Ovary (tissue), 9 donors: Measurements from ENCODE around the gene RBKS. TPM values are rescaled to one million over a fixed set of nuclear protein-coding genes. Genes with fewer than 3 reads are reported as not detected.
A peak's percentile ranks its signal among the peaks of the same experiment; 100 is the strongest.

Experiments used
- DNase-seq, 5 donors: peaks; one replicate each; pipeline ENCODE4 v3.0.0-alpha.2; 2019 to 2020
- H3K27ac ChIP-seq, 2 donors: fragments of 200-600 bp; one replicate each; pipeline versions ENCODE4 v1.5.1 to v1.8.0; 2019 to 2022
- H3K27me3 ChIP-seq: fragments of 200-600 bp; one replicate; pipeline ENCODE4 v1.8.0; 2022
- H3K36me3 ChIP-seq: fragments of 200-600 bp; sonication (generic); one replicate; pipeline ENCODE4 v1.5.1; 2019
- H3K4me1 ChIP-seq: one replicate; pipeline ENCODE4 v1.8.1; 2013; ENCODE audit warnings: mild to moderate bottlenecking, moderate library complexity; ENCODE audit not compliant: insufficient read depth
- H3K4me3 ChIP-seq: fragments of 200-600 bp; sonication (generic); one replicate; pipeline ENCODE4 v1.5.1; 2017
- H3K9me3 ChIP-seq, 2 donors: fragments of 200-600 bp in 1 of 2; sonication (generic) in 1 of 2; one replicate each; pipeline versions ENCODE4 v1.5.1 to v1.8.1; 2013 to 2019; ENCODE audit warnings: mild to moderate bottlenecking in 1 of 2, moderate library complexity in 1 of 2
- CTCF ChIP-seq, 3 donors: fragments of 450-650 bp in 2 of 3; fragments of 200-600 bp in 1 of 3; IDR thresholded peaks; one replicate each; pipeline versions ENCODE4 v1.5.1 to v1.8.0; 2016 to 2022; ENCODE audit warnings: antibody characterized with exemption in 3 of 3, mild to moderate bottlenecking in 1 of 3
- EP300 ChIP-seq: sonication (generic); formaldehyde crosslinking; IDR thresholded peaks from one replicate; pipeline ENCODE4 v1.6.1; 2017; ENCODE audit warnings: antibody characterized with exemption
- POLR2A ChIP-seq: fragments of 450-650 bp; IDR thresholded peaks from one replicate; pipeline ENCODE4 v1.6.1; 2017; ENCODE audit warnings: antibody characterized with exemption, mild to moderate bottlenecking, moderate library complexity
- WGBS, 3 donors: extraction: QIAGEN DNeasy Blood & Tissue Kit in 1 of 3; methylation state at CpG; one replicate each; pipeline versions ENCODE4 v1.1.5 to v1.1.7; 2013 to 2017; 5-methylcytosine and 5-hydroxymethylcytosine counted together
- intact Hi-C, 4 donors: fragments of 100-400 bp; cut with DNase I; formaldehyde crosslinking; loops; one replicate each; pipeline versions ENCODE4 v1.11.0 to v1.15.1; 2022 to 2023
- polyA plus RNA-seq, 2 donors: library from polyadenylated mRNA; stranded (reverse); fragments of 200-250 nt in 1 of 2; fragments of 350-450 nt in 1 of 2; fragmentation: Illumina TruSeq in 1 of 2; extraction: RNeasy Lipid Tissue Mini Kit (QIAGEN cat#74804) in 1 of 2; gene quantifications; one replicate each; pipeline ENCODE4 v1.2.3, GENCODE V29; 2013 to 2014
- total RNA-seq, 7 donors: library from RNA; depleted of rRNA in 2 of 7; stranded (reverse); fragments of >200 nt in 2 of 7; fragmentation: NEBNext Ultra II Directional in 3 of 7; extraction: Animal tissue kit (Norgen Biotek cat#: 25700) in 3 of 7; gene quantifications; one replicate each; pipeline versions ENCODE4 v1.1.0 to v1.2.4, GENCODE V29; 2016 to 2023
- donor health status: DM: no; HTN: no; CAD: no; lungs with moderate emphysema.
- donor health status: DM: no; HTN: no; CAD: no.
- donor health status: Bipolar disorder and iron deficiency.
- donor health status: DM: yes; HTN: yes; CAD: no.
- donor health status: DM: no; HTN: no; CAD: no.
- donor health status: DM: yes; HTN: yes; CAD: no.

RBKS gene
- total and polyA plus RNA-seq, 9 donors = 1.9 to 32.9 (median 4.0) TPM

- Histone ChIP-seq H3K9me3 (no peaks in the 10 kb centered on the region), H3K27me3 (no peaks in the 10 kb centered on the region), H3K4me3 (no peak overlapping the region), H3K27ac (no peak overlapping the region), H3K36me3 (no peaks in the 10 kb centered on the region), H3K4me1 (peaks cover 2% of the 10 kb centered on the region)
- intact Hi-C loops = no loop called here
- WGBS, 3 donors = 75 to 92% (median 75%) methylated on average over 1 of the region's 1 CpG
- no peak for TF ChIP-seq EP300
- TF ChIP-seq CTCF (IDR thresholded peaks at IDR 0.05) = no peak
- no peak for TF ChIP-seq POLR2A
- no peak for DNase-seq
Measured at GRCh38 chr2:27901234-27901633, 11.0 kb upstream of the RBKS start.

GRCh38 chr2:27897717-27898116 lies 7.5 kb upstream of the RBKS start:
- intact Hi-C loops = loop anchor here in 2 of 4 donors (10.0 kb wide), 2 partner anchors 57 to 497 kb away; partner anchors contain the start of gene FOSL2 (in 1 of the 2)
- H3K36me3 ChIP-seq = no peaks in the 10 kb centered on the region
- TF ChIP-seq EP300 (no peak), CTCF (IDR thresholded peaks at IDR 0.05) (no peak), POLR2A (no peak)

GRCh38 chr2:27893006-27893405 lies 2.8 kb upstream of the RBKS start:
- Histone ChIP-seq H3K27ac (no peak overlapping the region), H3K27me3 (peaks cover 3% of the 10 kb centered on the region), H3K4me1 (peaks cover 3% of the 10 kb centered on the region), H3K4me3 (no peak overlapping the region), H3K9me3 (no peaks in the 10 kb centered on the region), H3K36me3 (no peaks in the 10 kb centered on the region)
- 79 to 83% (median 79%) methylated on average over 3 of the region's 3 CpGs for WGBS, 3 donors
- intact Hi-C loops = loop anchor here (5.0 to 10.0 kb wide), 4 partner anchors 62 to 504 kb away; partner anchors contain the start of gene FOSL2 (in 1 of the 4)
- no peak for TF ChIP-seq POLR2A
- no peak for DNase-seq

More at GRCh38 chr2:27897717-27898116, 7.5 kb upstream of the RBKS start:
- no peaks in the 10 kb centered on the region for H3K4me1 ChIP-seq
- H3K4me3 ChIP-seq = no peak overlapping the region
- H3K9me3 ChIP-seq = no peaks in the 10 kb centered on the region
- no peak overlapping the region for H3K27ac ChIP-seq
- H3K27me3 ChIP-seq = no peaks in the 10 kb centered on the region
- no peak for DNase-seq

- intact Hi-C loops = loop anchor here (2.0 to 10.0 kb wide), 5 partner anchors 63 to 506 kb away; partner anchors contain the start of gene FOSL2 (in 2 of the 4)
Measured at GRCh38 chr2:27891673-27892105, 1.5 kb upstream of the RBKS start.

More at GRCh38 chr2:27891673-27892105, 1.5 kb upstream of the RBKS start:
- no peak for DNase-seq
- H3K4me1 ChIP-seq = peaks cover 3% of the 10 kb centered on the region
- peaks cover 3% of the 10 kb centered on the region for H3K27me3 ChIP-seq
- H3K36me3 ChIP-seq = no peaks in the 10 kb centered on the region
- WGBS, 3 donors = 68 to 73% (median 72%) methylated on average over 5 of the region's 5 CpGs
- TF ChIP-seq POLR2A = no peak
- no peak for TF ChIP-seq EP300
- no peak for TF ChIP-seq CTCF (IDR thresholded peaks at IDR 0.05)
- no peak overlapping the region for H3K4me3 ChIP-seq
- no peaks in the 10 kb centered on the region for H3K9me3 ChIP-seq
- peak overlapping the region in 1 of 2 donors; percentile 97 for H3K27ac ChIP-seq
